H9 (cell line): ENCODE data around the gene SPTBN1. TPM values are rescaled to one million over a fixed set of nuclear protein-coding genes. Genes with fewer than 3 reads are reported as not detected.

ENCODE experiments used
- DNase-seq: peaks from one replicate; pipeline ENCODE4 v3.0.0-alpha.2; 2017
- H2AFZ ChIP-seq: one replicate; pipeline ENCODE4 v1.6.1; 2013; ENCODE audit warnings: mild to moderate bottlenecking, low read length, control low read depth, moderate library complexity
- H2AK5ac ChIP-seq: 2 replicates; pipeline ENCODE4 v1.6.1; 2013; ENCODE audit warnings: low read length, control low read depth, mixed read lengths; ENCODE audit not compliant: insufficient read length
- H2BK120ac ChIP-seq: one replicate; pipeline ENCODE4 v1.6.1; 2013; ENCODE audit warnings: low read depth, mild to moderate bottlenecking, low read length, control low read depth, inconsistent platforms; ENCODE audit not compliant: poor library complexity, severe bottlenecking
- H2BK12ac ChIP-seq: 2 replicates; pipeline ENCODE4 v1.6.1; 2013; ENCODE audit warnings: low read length, control low read depth, mixed read lengths, low read depth; ENCODE audit not compliant: insufficient read length
- H2BK15ac ChIP-seq: 2 replicates; pipeline ENCODE4 v1.6.1; 2013; ENCODE audit warnings: low read depth, low read length, control low read depth
- H2BK20ac ChIP-seq: one replicate; pipeline ENCODE4 v1.6.1; 2013; ENCODE audit warnings: low read depth, mild to moderate bottlenecking, low read length, control low read depth, inconsistent platforms; ENCODE audit not compliant: poor library complexity, severe bottlenecking
- H2BK5ac ChIP-seq: 2 replicates; pipeline ENCODE4 v1.6.1; 2013; ENCODE audit warnings: low read length, control low read depth, mixed read lengths; ENCODE audit not compliant: insufficient read length
- H3K14ac ChIP-seq: 2 replicates; pipeline ENCODE4 v1.6.1; 2013; ENCODE audit warnings: low read length, control low read depth; ENCODE audit not compliant: insufficient read depth
- H3K18ac ChIP-seq: 2 replicates; pipeline ENCODE4 v1.6.1; 2013; ENCODE audit warnings: low read depth, mild to moderate bottlenecking, mixed read lengths, low read length, control low read depth; ENCODE audit not compliant: insufficient read length
- H3K23ac ChIP-seq: 2 replicates; pipeline ENCODE4 v1.6.1; 2013; ENCODE audit warnings: low read length, control low read depth, mixed read lengths, low read depth; ENCODE audit not compliant: insufficient read length
- H3K23me2 ChIP-seq: 2 replicates; pipeline ENCODE4 v1.6.1; 2013; ENCODE audit warnings: low read depth, mild to moderate bottlenecking, mixed read lengths, low read length, control low read depth; ENCODE audit not compliant: insufficient read length, poor library complexity, severe bottlenecking
- H3K27ac ChIP-seq: 2 replicates; pipeline ENCODE4 v1.5.1; 2013; ENCODE audit warnings: low read length, control low read depth, mixed read lengths, low read depth; ENCODE audit not compliant: insufficient read length
- H3K27me3 ChIP-seq: 2 replicates; pipeline ENCODE4 v1.6.1; 2013; ENCODE audit warnings: low read length, control low read depth, inconsistent platforms; ENCODE audit not compliant: insufficient read depth
- H3K4ac ChIP-seq: 2 replicates; pipeline ENCODE4 v1.6.1; 2013; ENCODE audit warnings: low read depth, mild to moderate bottlenecking, control low read depth, inconsistent platforms, low read length, moderate library complexity
- H3K4me1 ChIP-seq: 2 replicates; pipeline ENCODE4 v1.6.1; 2013; ENCODE audit warnings: low read length, control low read depth, inconsistent platforms; ENCODE audit not compliant: insufficient read depth
- H3K4me2 ChIP-seq: 2 replicates; pipeline ENCODE4 v1.6.1; 2013; ENCODE audit warnings: low read length, control low read depth, mixed read lengths; ENCODE audit not compliant: insufficient read length, insufficient read depth
- H3K56ac ChIP-seq: 2 replicates; pipeline ENCODE4 v1.6.1; 2013; ENCODE audit warnings: low read depth, mild to moderate bottlenecking, mixed read lengths, low read length, control low read depth; ENCODE audit not compliant: insufficient read length
- H3K79me1 ChIP-seq: 2 replicates; pipeline ENCODE4 v1.6.1; 2013; ENCODE audit warnings: low read depth, mild to moderate bottlenecking, moderate library complexity, low read length, control low read depth, inconsistent platforms; ENCODE audit not compliant: insufficient read depth, poor library complexity, severe bottlenecking
- H3K79me2 ChIP-seq: 2 replicates; pipeline ENCODE4 v1.6.1; 2013; ENCODE audit warnings: low read length, control low read depth, inconsistent platforms; ENCODE audit not compliant: insufficient read depth
- H3K9ac ChIP-seq: 2 replicates; pipeline ENCODE4 v1.6.1; 2013; ENCODE audit warnings: low read length, control low read depth, mixed read lengths; ENCODE audit not compliant: insufficient read length; ENCODE audit errors: extremely low read depth
- H3K9me3 ChIP-seq: one replicate; pipeline ENCODE4 v1.6.1; 2013; ENCODE audit warnings: low read depth, low read length, inconsistent platforms; ENCODE audit not compliant: control insufficient read depth
- H3T11ph ChIP-seq: one replicate; pipeline ENCODE4 v1.6.1; 2013; ENCODE audit warnings: mild to moderate bottlenecking, low read length, control low read depth, inconsistent platforms
- H4K20me1 ChIP-seq: one replicate; pipeline ENCODE4 v1.6.1; 2013; ENCODE audit not compliant: control insufficient read depth, insufficient read length, insufficient read depth
- H4K5ac ChIP-seq: 2 replicates; pipeline ENCODE4 v1.6.1; 2013; ENCODE audit warnings: low read depth, mild to moderate bottlenecking, mixed read lengths, low read length, control low read depth; ENCODE audit not compliant: insufficient read length
- H4K8ac ChIP-seq: replicated peaks from 2 replicates; pipeline ENCODE4 v1.6.1; 2013; ENCODE audit warnings: low read length, control low read depth, mixed read lengths, low read depth; ENCODE audit not compliant: insufficient read length
- H4K91ac ChIP-seq: 2 replicates; pipeline ENCODE4 v1.6.1; 2013; ENCODE audit warnings: low read depth, mild to moderate bottlenecking, moderate library complexity, mixed read lengths, low read length, control low read depth; ENCODE audit not compliant: insufficient read length
- H3K27ac Mint-ChIP-seq, 3 experiments: 2 replicates in 2 of 3; 3 replicates in 1 of 3; pipeline ENCODE4 v1.8.0; 2020 to 2021; ENCODE audit warnings: mixed read lengths in 3 of 3, mild to moderate bottlenecking in 1 of 3, moderate library complexity in 1 of 3
- H3K27me3 Mint-ChIP-seq: 2 replicates; pipeline ENCODE4 v1.8.0; 2021; ENCODE audit warnings: low read depth, mild to moderate bottlenecking, moderate library complexity, mixed read lengths
- H3K36me3 Mint-ChIP-seq, 3 experiments: 2 replicates in 2 of 3; 3 replicates in 1 of 3; pipeline ENCODE4 v1.8.0; 2020 to 2021; ENCODE audit warnings: low read depth in 3 of 3, mixed read lengths in 3 of 3; ENCODE audit not compliant: insufficient read depth in 1 of 3
- H3K4me1 Mint-ChIP-seq, 2 experiments: 2 replicates each; pipeline ENCODE4 v1.8.0; 2020; ENCODE audit warnings: mixed read lengths in 2 of 2
- H3K4me3 Mint-ChIP-seq, 2 experiments: 2 replicates in 1 of 2; 3 replicates in 1 of 2; pipeline ENCODE4 v1.8.0; 2020 to 2021; ENCODE audit warnings: mild to moderate bottlenecking in 2 of 2, mixed read lengths in 2 of 2, moderate library complexity in 1 of 2
- H3K9me3 Mint-ChIP-seq, 2 experiments: 2 replicates in 1 of 2; 3 replicates in 1 of 2; pipeline ENCODE4 v1.8.0; 2020; ENCODE audit warnings: mild to moderate bottlenecking in 2 of 2, mixed read lengths in 2 of 2, moderate library complexity in 1 of 2
- WGBS: extraction: QIAGEN DNeasy Blood & Tissue Kit; methylation state at CpG from one replicate; pipeline ENCODE4 v1.1.7; 2013; ENCODE audit warnings: missing lambda C conversion rate, low lambda C conversion rate, mixed read lengths; ENCODE audit not compliant: insufficient read length; ENCODE audit errors: extremely low coverage; 5-methylcytosine and 5-hydroxymethylcytosine counted together
- total RNA-seq: library from RNA; stranded (reverse); gene quantifications from 2 replicates; pipeline ENCODE4 v1.2.1, GENCODE V29; 2021
- TF ChIP-seq, protein P1 (sequence below): fragments of 200-600 bp; sonication (generic); conservative IDR thresholded peaks from 3 replicates; pipeline ENCODE4 v1.8.0; 2021; ENCODE audit warnings: antibody characterized with exemption, mild to moderate bottlenecking

The SPTBN1 gene
- total RNA-seq, 1 experiment from 2014 or later = 164 TPM

DNA sequence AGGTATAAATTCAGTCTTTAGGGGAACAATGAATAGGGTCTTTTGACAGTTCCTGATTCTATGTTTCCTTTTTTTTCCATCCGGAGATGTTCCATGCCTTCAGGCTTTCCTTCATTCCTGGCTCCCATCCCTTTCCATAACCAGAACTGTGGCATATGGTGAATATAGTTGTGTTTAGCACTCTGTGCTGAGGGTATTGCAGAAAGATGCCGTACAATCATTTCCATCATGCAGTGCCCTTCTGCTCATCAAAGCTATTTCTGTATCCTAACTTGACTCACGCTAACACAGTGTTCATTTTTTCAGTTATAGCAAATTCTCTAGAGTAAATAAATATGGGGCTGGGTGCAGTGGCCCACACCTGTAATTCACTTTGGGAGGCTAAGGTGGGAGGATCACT lies 135.4 kb downstream of the SPTBN1 start:
- Histone ChIP-seq H2BK120ac (no peak overlapping the region), H4K5ac (no peak overlapping the region), H3K79me1 (peaks cover 10% of the 10 kb centered on the region), H3K27me3 (no peaks in the 10 kb centered on the region), H3K79me2 (peaks cover 22% of the 10 kb centered on the region; the same call in 1 of the 2 replicates), H3K4ac (no peak overlapping the region), H3K56ac (no peak overlapping the region), H2AK5ac (no peak overlapping the region), H3K4me2 (no peak overlapping the region), H2BK12ac (no peak overlapping the region), H4K91ac (no peak overlapping the region), H3K14ac (no peak overlapping the region), H3K23ac (no peak overlapping the region), H3K27ac (no peak overlapping the region), H3K18ac (no peak overlapping the region), H2BK20ac (no peak overlapping the region), H2AFZ (no peak overlapping the region), H3K9ac (no peak overlapping the region), H4K20me1 (no peaks in the 10 kb centered on the region), H3T11ph (no peak overlapping the region), H3K23me2 (no peaks in the 10 kb centered on the region), H3K4me1 (peaks cover 16% of the 10 kb centered on the region), H2BK5ac (no peak overlapping the region), H3K9me3 (no peaks in the 10 kb centered on the region), H2BK15ac (no peak overlapping the region), H4K8ac (no peak overlapping the region)
- H3K36me3 Mint-ChIP-seq = peaks cover 0 to 10% (median 4%) of the 10 kb centered on the region in 3 experiments; a peak in 6 of 7 replicates
- no peaks in the 10 kb centered on the region for H3K27me3 Mint-ChIP-seq
- DNase-seq = no peak
- peaks cover 48 to 52% of the 10 kb centered on the region in 2 experiments for H3K4me1 Mint-ChIP-seq
- H3K27ac Mint-ChIP-seq = no peak overlapping the region
- TF ChIP-seq, protein P1, sequence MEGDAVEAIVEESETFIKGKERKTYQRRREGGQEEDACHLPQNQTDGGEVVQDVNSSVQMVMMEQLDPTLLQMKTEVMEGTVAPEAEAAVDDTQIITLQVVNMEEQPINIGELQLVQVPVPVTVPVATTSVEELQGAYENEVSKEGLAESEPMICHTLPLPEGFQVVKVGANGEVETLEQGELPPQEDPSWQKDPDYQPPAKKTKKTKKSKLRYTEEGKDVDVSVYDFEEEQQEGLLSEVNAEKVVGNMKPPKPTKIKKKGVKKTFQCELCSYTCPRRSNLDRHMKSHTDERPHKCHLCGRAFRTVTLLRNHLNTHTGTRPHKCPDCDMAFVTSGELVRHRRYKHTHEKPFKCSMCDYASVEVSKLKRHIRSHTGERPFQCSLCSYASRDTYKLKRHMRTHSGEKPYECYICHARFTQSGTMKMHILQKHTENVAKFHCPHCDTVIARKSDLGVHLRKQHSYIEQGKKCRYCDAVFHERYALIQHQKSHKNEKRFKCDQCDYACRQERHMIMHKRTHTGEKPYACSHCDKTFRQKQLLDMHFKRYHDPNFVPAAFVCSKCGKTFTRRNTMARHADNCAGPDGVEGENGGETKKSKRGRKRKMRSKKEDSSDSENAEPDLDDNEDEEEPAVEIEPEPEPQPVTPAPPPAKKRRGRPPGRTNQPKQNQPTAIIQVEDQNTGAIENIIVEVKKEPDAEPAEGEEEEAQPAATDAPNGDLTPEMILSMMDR = no peak
- no CpG with 5 or more reads among the region's 3 CpGs for WGBS
- no peaks in the 10 kb centered on the region for H3K9me3 Mint-ChIP-seq
- no peak overlapping the region for H3K4me3 Mint-ChIP-seq
